H1 (cell line): ENCODE measurements around the gene GRID1. TPM values are rescaled to one million over a fixed set of nuclear protein-coding genes. Genes with fewer than 3 reads are reported as not detected.

Experiments used
- CTCF ChIA-PET: fragments of 300-600 bp; sonication (Branson Sonifier 250); formaldehyde crosslinking; loops from one replicate; lab custom pipeline; 2021; ENCODE audit not compliant: partially characterized antibody; lab: Charles Lee
- POLR2A ChIA-PET: fragments of 300-600 bp; sonication (Branson Sonifier 250); formaldehyde crosslinking; loops from one replicate; lab custom pipeline; 2021; ENCODE audit warnings: inconsistent platforms; ENCODE audit not compliant: partially characterized antibody; lab: Charles Lee
- DNase-seq, 2 experiments: peaks; one replicate each; pipeline versions ENCODE4 v3.0.0 to v3.0.0-alpha.2; 2010 to 2022; ENCODE audit warnings: low spot score in 2 of 2, low read depth in 1 of 2, mixed read lengths in 1 of 2
- FAIRE-seq: peaks from 2 replicates; lab custom pipeline; 2011; peaks lifted over from hg19 to GRCh38; lab: Jason Lieb, UNC
- H2AFZ ChIP-seq: 2 replicates; pipeline ENCODE4 v1.8.1; 2012; ENCODE audit warnings: low read length, inconsistent platforms
- H2AK5ac ChIP-seq: 2 replicates; pipeline ENCODE4 v1.6.1; 2013; ENCODE audit warnings: low read depth, low read length
- H2BK120ac ChIP-seq: replicated peaks from 2 replicates; pipeline ENCODE3; 2013; ENCODE audit warnings: low read depth, low read length, inconsistent platforms
- H2BK12ac ChIP-seq: 2 replicates; pipeline ENCODE4 v1.6.1; 2013; ENCODE audit warnings: low read depth, low read length
- H2BK15ac ChIP-seq: 2 replicates; pipeline ENCODE4 v1.6.1; 2013; ENCODE audit warnings: low read length
- H2BK20ac ChIP-seq: 2 replicates; pipeline ENCODE4 v1.6.1; 2013; ENCODE audit warnings: low read length
- H2BK5ac ChIP-seq: 2 replicates; pipeline ENCODE4 v1.6.1; 2013; ENCODE audit warnings: low read depth, low read length
- H3K14ac ChIP-seq: 2 replicates; pipeline ENCODE4 v1.6.1; 2013; ENCODE audit warnings: inconsistent platforms; ENCODE audit not compliant: insufficient read length
- H3K18ac ChIP-seq: 2 replicates; pipeline ENCODE4 v1.6.1; 2013; ENCODE audit warnings: low read length; ENCODE audit errors: extremely low read depth
- H3K23ac ChIP-seq: 2 replicates; pipeline ENCODE4 v1.6.1; 2013; ENCODE audit warnings: inconsistent platforms; ENCODE audit not compliant: insufficient read length
- H3K23me2 ChIP-seq: 2 replicates; pipeline ENCODE4 v1.6.1; 2013; ENCODE audit warnings: low read depth, low read length
- H3K27ac ChIP-seq: 2 replicates; pipeline ENCODE4 v1.6.1; 2011; ENCODE audit warnings: low read depth, low read length, inconsistent platforms
- H3K27me3 ChIP-seq, 4 experiments: replicated peaks in 1 of 4; 1 replicate in 1 of 4; 2 replicates in 3 of 4; pipeline versions ENCODE4 v1.6.1 to v1.8.1; 2011 to 2013; ENCODE audit warnings: low read length in 3 of 4, mild to moderate bottlenecking in 3 of 4, inconsistent platforms in 2 of 4, mixed read lengths in 2 of 4, moderate library complexity in 1 of 4; ENCODE audit not compliant: control insufficient read depth in 3 of 4, insufficient read depth in 3 of 4; ENCODE audit errors: extremely low read depth in 1 of 4
- H3K36me3 ChIP-seq, 4 experiments: 2 replicates each; pipeline versions ENCODE4 v1.6.1 to v1.8.1; 2011 to 2013; ENCODE audit warnings: mild to moderate bottlenecking in 4 of 4, low read length in 3 of 4, moderate library complexity in 2 of 4, control low read depth in 1 of 4, inconsistent platforms in 1 of 4; ENCODE audit not compliant: insufficient read depth in 4 of 4, control insufficient read depth in 2 of 4
- H3K4ac ChIP-seq: replicated peaks from 2 replicates; pipeline ENCODE3; 2013; ENCODE audit warnings: low read length, low read depth, mixed read lengths, inconsistent platforms; ENCODE audit not compliant: insufficient read length
- H3K4me1 ChIP-seq, 4 experiments: replicated peaks in 1 of 4; 1 replicate in 1 of 4; 2 replicates in 3 of 4; pipeline versions ENCODE4 v1.6.1 to v1.8.1; 2011 to 2013; ENCODE audit warnings: low read length in 3 of 4, inconsistent platforms in 2 of 4, mixed read lengths in 1 of 4; ENCODE audit not compliant: insufficient read depth in 4 of 4, control insufficient read depth in 3 of 4
- H3K4me2 ChIP-seq, 2 experiments: 2 replicates each; pipeline versions ENCODE4 v1.6.1 to v1.8.1; 2011 to 2013; ENCODE audit warnings: low read depth in 2 of 2, low read length in 2 of 2, control low read depth in 1 of 2, inconsistent platforms in 1 of 2, mild to moderate bottlenecking in 1 of 2; ENCODE audit not compliant: insufficient read depth in 1 of 2
- H3K4me3 ChIP-seq, 4 experiments: fragments of 200-600, 300-600 bp in 1 of 4; sonication (generic), shearing (Covaris generic), sonication (Bioruptor Twin) in 1 of 4; 2 replicates each; pipeline versions ENCODE4 v1.5.1 to v1.8.1; 2011 to 2016; ENCODE audit warnings: low read length in 4 of 4, low read depth in 3 of 4, control low read depth in 2 of 4, inconsistent platforms in 2 of 4, mild to moderate bottlenecking in 2 of 4, mixed read lengths in 1 of 4, moderate library complexity in 1 of 4; ENCODE audit not compliant: insufficient read depth in 2 of 4; ENCODE audit errors: extremely low read depth in 1 of 4
- H3K56ac ChIP-seq: replicated peaks from 2 replicates; pipeline ENCODE3; 2013; ENCODE audit warnings: low read depth, mild to moderate bottlenecking, mixed read lengths, low read length, inconsistent platforms; ENCODE audit not compliant: insufficient read length
- H3K79me1 ChIP-seq: 2 replicates; pipeline ENCODE4 v1.6.1; 2013; ENCODE audit warnings: low read depth, low read length, control low read depth
- H3K79me2 ChIP-seq, 2 experiments: 2 replicates each; pipeline versions ENCODE4 v1.6.1 to v1.8.1; 2012 to 2013; ENCODE audit warnings: low read length in 2 of 2, mild to moderate bottlenecking in 2 of 2, inconsistent platforms in 1 of 2; ENCODE audit not compliant: insufficient read depth in 2 of 2, control insufficient read depth in 1 of 2
- H3K9ac ChIP-seq, 4 experiments: replicated peaks in 1 of 4; 1 replicate in 1 of 4; 2 replicates in 3 of 4; pipeline versions ENCODE4 v1.6.1 to v1.8.1; 2011 to 2013; ENCODE audit warnings: low read depth in 3 of 4, low read length in 3 of 4, control low read depth in 2 of 4, mild to moderate bottlenecking in 2 of 4, moderate library complexity in 2 of 4, inconsistent platforms in 1 of 4; ENCODE audit errors: extremely low read depth in 1 of 4
- H3K9me3 ChIP-seq, 2 experiments: 2 replicates each; pipeline versions ENCODE4 v1.6.1 to v1.8.1; 2012 to 2013; ENCODE audit warnings: mild to moderate bottlenecking in 2 of 2, moderate library complexity in 2 of 2, control low read depth in 1 of 2, inconsistent platforms in 1 of 2, low read depth in 1 of 2, low read length in 1 of 2, mixed read lengths in 1 of 2; ENCODE audit not compliant: insufficient read depth in 2 of 2
- H4K20me1 ChIP-seq, 2 experiments: replicated peaks in 1 of 2; 2 replicates each; pipeline versions ENCODE3 to v1.8.1; 2011 to 2013; ENCODE audit warnings: inconsistent platforms in 2 of 2, low read length in 2 of 2, mild to moderate bottlenecking in 1 of 2; ENCODE audit not compliant: insufficient read depth in 2 of 2, control insufficient read depth in 1 of 2
- H4K5ac ChIP-seq: 2 replicates; pipeline ENCODE4 v1.6.1; 2013; ENCODE audit warnings: low read length, low read depth, mixed read lengths, inconsistent platforms; ENCODE audit not compliant: insufficient read length
- H4K8ac ChIP-seq: 2 replicates; pipeline ENCODE4 v1.8.0; 2013; ENCODE audit warnings: mild to moderate bottlenecking, moderate library complexity, low read length, inconsistent platforms; ENCODE audit not compliant: insufficient read depth; ENCODE audit errors: extremely low read depth
- H4K91ac ChIP-seq: replicated peaks from 2 replicates; pipeline ENCODE3; 2013; ENCODE audit warnings: low read length, mixed read lengths, inconsistent platforms; ENCODE audit not compliant: insufficient read length
- ASH2L ChIP-seq: fragments of 200-600, 300-600 bp; sonication (generic); IDR thresholded peaks from one replicate; pipeline ENCODE4 v1.7.1; 2017; ENCODE audit warnings: low read length
- BCL11A ChIP-seq, 2 experiments: IDR thresholded peaks; one replicate each; pipeline ENCODE4 v1.6.1; 2011; ENCODE audit warnings: low read depth in 2 of 2, low read length in 2 of 2, mild to moderate bottlenecking in 2 of 2
- CTCF ChIP-seq, 3 experiments: IDR thresholded peaks; 1 replicate in 2 of 3; 2 replicates in 1 of 3; pipeline versions ENCODE4 v1.5.1 to v1.6.1; 2011; ENCODE audit warnings: low read length in 3 of 3, mild to moderate bottlenecking in 3 of 3, inconsistent platforms in 2 of 3, low read depth in 1 of 3, moderate library complexity in 1 of 3; ENCODE audit not compliant: insufficient read depth in 1 of 3; ENCODE audit errors: control extremely low read depth in 1 of 3
- FOSL1 ChIP-seq: IDR thresholded peaks from 2 replicates; pipeline ENCODE4 v1.6.1; 2011; ENCODE audit warnings: mild to moderate bottlenecking, low read depth, low read length, moderate library complexity; ENCODE audit not compliant: insufficient read depth
- JUN ChIP-seq: IDR thresholded peaks from 2 replicates; pipeline ENCODE4 v1.6.1; 2011; ENCODE audit warnings: low read depth, mild to moderate bottlenecking, improper control_type of control experiment, low read length
- POU5F1 ChIP-seq: IDR thresholded peaks from 2 replicates; pipeline ENCODE4 v1.6.1; 2011; ENCODE audit warnings: low read depth, mild to moderate bottlenecking, low read length, moderate library complexity
- RAD21 ChIP-seq, 2 experiments: IDR thresholded peaks in 1 of 2; conservative IDR thresholded peaks in 1 of 2; 2 replicates each; pipeline ENCODE4 v1.6.1; 2011; ENCODE audit warnings: low read depth in 2 of 2, low read length in 2 of 2, improper control_type of control experiment in 1 of 2, inconsistent platforms in 1 of 2, mild to moderate bottlenecking in 1 of 2, moderate library complexity in 1 of 2
- SIRT6 ChIP-seq: IDR thresholded peaks from one replicate; pipeline ENCODE4 v1.7.1; 2012; ENCODE audit warnings: low read length, inconsistent platforms
- SP4 ChIP-seq: IDR thresholded peaks from 2 replicates; pipeline ENCODE4 v1.6.1; 2012; ENCODE audit warnings: low read length, inconsistent platforms
- TAF7 ChIP-seq: optimal IDR thresholded peaks from 2 replicates; pipeline ENCODE3; 2011; ENCODE audit warnings: low read depth, mild to moderate bottlenecking, inconsistent platforms, low read length, moderate library complexity, borderline replicate concordance
- USF2 ChIP-seq: IDR thresholded peaks from 2 replicates; pipeline ENCODE4 v1.6.1; 2011; ENCODE audit warnings: low read length, improper control_type of control experiment
- WGBS, 2 experiments: shearing (Covaris generic) in 1 of 2; methylation state at CpG; one replicate each; pipeline versions ENCODE4 v1.1.6 to v1.1.7; 2013 to 2015; ENCODE audit warnings: low lambda C conversion rate in 2 of 2, mixed read lengths in 2 of 2, inconsistent platforms in 1 of 2, low coverage in 1 of 2, missing lambda C conversion rate in 1 of 2; ENCODE audit not compliant: insufficient replicate concordance in 2 of 2, insufficient coverage in 1 of 2, insufficient read length in 1 of 2; ENCODE audit errors: extremely low coverage in 1 of 2, missing lambda C conversion rate in 1 of 2; 5-methylcytosine and 5-hydroxymethylcytosine counted together
- polyA plus RNA-seq, 7 experiments: library from polyadenylated mRNA; depleted of rRNA in 3 of 7; stranded (reverse) in 5 of 7; unstranded in 2 of 7; fragments of >200 nt in 5 of 7; fragments of 200-250 nt in 2 of 7; gene quantifications; 1 replicate in 5 of 7; 2 replicates in 1 of 7; 4 replicates in 1 of 7; pipeline versions ENCODE4 v1.2.1 to v1.2.3, GENCODE V29; 2011 to 2013; ENCODE audit warnings: missing spikeins in 2 of 7, mixed read lengths in 2 of 7
- total RNA-seq: library from RNA; stranded (reverse); fragmentation: NEBNext Ultra II Directional; extraction: Animal tissue kit (Norgen Biotek cat#: 25700); gene quantifications from 2 replicates; pipeline ENCODE4 v1.2.1, GENCODE V29; 2021

The GRID1 gene
- total and polyA plus RNA-seq, 2 of the 8 experiments (the other 6 are each of a cell fraction or from before 2014, with no cell fraction given): 0.22 to 0.30 TPM

GRCh38 chr10:86086418-86086817 lies 280.2 kb downstream of the GRID1 start:
- Histone ChIP-seq H3K4ac (no peak overlapping the region), H2BK12ac (no peak overlapping the region), H3K79me1 (no peaks in the 10 kb centered on the region), H3K4me3 (no peak overlapping the region), H3K79me2 (no peaks in the 10 kb centered on the region), H2BK5ac (no peak overlapping the region), H3K36me3 (no peaks in the 10 kb centered on the region), H3K14ac (no peak overlapping the region), H2BK120ac (no peak overlapping the region), H3K9ac (no peak overlapping the region), H3K18ac (no peak overlapping the region), H4K5ac (no peak overlapping the region), H3K9me3 (no peaks in the 10 kb centered on the region), H4K20me1 (no peaks in the 10 kb centered on the region), H3K56ac (no peak overlapping the region), H4K91ac (no peak overlapping the region), H4K8ac (no peak overlapping the region), H3K23ac (no peak overlapping the region), H3K4me2 (no peak overlapping the region), H2AK5ac (no peak overlapping the region), H3K27ac (no peak overlapping the region), H2BK20ac (no peak overlapping the region), H3K4me1 (peaks cover 0 to 3% (median 0%) of the 10 kb centered on the region in 4 experiments; a peak in 2 of 7 replicates), H3K23me2 (peaks cover 6% of the 10 kb centered on the region; the same call in 1 of the 2 replicates), H2BK15ac (no peak overlapping the region), H2AFZ (no peak overlapping the region), H3K27me3 (no peaks in the 10 kb centered on the region)
- ChIA-PET POLR2A (no interaction called here), CTCF (interaction anchor here (0.7 to 1.8 kb wide), 8 partner anchors 10 to 1454 kb away, joined by 3 to 9 read pairs (median 4); no protein-coding TSS in a partner anchor)
- FAIRE-seq (no peak), DNase-seq (no peak)
- WGBS, 2 experiments: 89% methylated on average over 4 of the region's 4 CpGs; no CpG with 5 or more reads in 1 of the 2 experiments
- no peak for TF ChIP-seq ASH2L
- no peak for TF ChIP-seq SP4
- no peak for TF ChIP-seq POU5F1
- no peak for TF ChIP-seq TAF7
- no peak for TF ChIP-seq RAD21 (IDR thresholded peaks at IDR 0.05 in 1 of 2, conservative IDR thresholded peaks at IDR 0.05 in 1 of 2; ENCODE audit: low read depth in 2 of 2, low read length in 2 of 2)
- TF ChIP-seq FOSL1: no peak
- no peak for TF ChIP-seq SIRT6
- TF ChIP-seq USF2: no peak
- no peak for TF ChIP-seq JUN
- no peak for TF ChIP-seq BCL11A (IDR thresholded peaks at IDR 0.05; ENCODE audit: low read depth in 2 of 2, low read length in 2 of 2)
- TF ChIP-seq CTCF (IDR thresholded peaks at IDR 0.05; ENCODE audit: control extremely low read depth in 1 of 3, insufficient read depth in 1 of 3, low read depth in 1 of 3, low read length in 3 of 3): no peak
